Activated CD4-positive, CD25-positive, alpha-beta regulatory T cell treated with anti-CD3 and anti-CD28 coated beads, Interleukin-2, amount 50 U/mL, for 16 hours (primary cell): ENCODE measurements around the gene RNF10.
"Not testable (repeated sequence)": the region's sequence is repeated elsewhere in the genome, so short reads cannot be mapped to it uniquely, and the experiment has no call there.

ENCODE experiments used
- DNase-seq: peaks from one replicate; pipeline ENCODE4 v3.0.0-alpha.2; 2020; ENCODE audit warnings: low read depth, low spot score

Gene RNF10

GRCh38 chr12:120528861-120529525, 5.2 kb upstream of the RNF10 start, which contains the start of gene COQ5:
Gene COQ5, minus strand, starts transcription at chr12:120529158. Its CDS starts 17 bp downstream, at chr12:120529141.
- peak; percentile 67 for DNase-seq

DNA sequence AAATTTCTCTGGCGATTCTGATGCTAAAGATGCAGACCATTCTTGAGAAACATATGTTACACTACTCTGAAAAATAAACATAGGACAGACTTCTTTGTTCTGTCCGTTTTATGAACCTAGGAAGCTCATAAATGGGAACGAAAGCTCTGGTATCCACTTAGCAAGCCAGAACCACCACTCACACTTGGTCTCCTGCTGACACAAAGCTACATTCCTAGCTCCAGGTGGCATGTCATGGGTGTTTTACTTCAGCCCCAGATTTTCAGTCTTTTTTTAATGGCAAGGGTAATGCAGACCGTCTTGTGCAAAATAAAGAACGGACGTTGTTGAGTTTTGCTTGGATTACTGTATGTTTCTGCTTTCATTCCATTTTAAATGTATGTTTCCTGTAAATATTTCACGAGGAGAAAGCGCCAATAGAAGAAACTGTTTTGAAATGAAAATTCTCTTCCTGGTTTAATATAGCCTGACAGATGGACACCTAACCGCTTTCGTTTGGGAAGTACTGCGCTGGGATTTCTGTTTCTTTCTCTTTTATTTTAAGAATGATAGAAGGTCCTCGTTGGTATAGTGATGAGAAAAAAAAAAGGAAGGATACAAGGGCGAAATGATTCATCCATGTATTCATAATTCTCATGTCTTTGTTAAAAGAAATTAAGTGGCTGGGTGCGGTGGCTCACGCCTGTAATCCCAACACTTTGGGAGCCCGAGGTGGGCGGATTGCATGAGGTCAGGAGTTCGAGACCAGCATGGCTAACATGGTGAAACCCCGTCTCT, 4.3 kb upstream of the RNF10 start:
- no peak for DNase-seq

DNA sequence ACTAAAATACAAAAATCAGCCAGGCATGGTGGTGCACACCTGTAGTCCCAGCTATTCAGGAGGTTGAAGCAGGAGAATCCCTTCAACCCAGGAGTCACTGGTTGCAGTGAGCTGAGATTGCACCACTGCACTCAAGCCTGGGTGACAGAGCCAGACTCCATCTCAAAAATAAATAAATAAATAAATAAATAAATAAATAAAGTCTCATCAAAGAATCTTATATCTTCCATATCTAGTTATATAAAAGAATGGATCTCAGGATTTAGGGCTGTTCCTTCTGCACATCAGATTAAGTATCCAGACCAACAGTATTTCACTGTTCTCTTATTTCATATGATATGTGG, 3.8 kb upstream of the RNF10 start:
- DNase-seq: not testable (repeated sequence)

GRCh38 chr12:120532701-120533238, 1.4 kb upstream of the RNF10 start:
- DNase-seq: no peak

DNA sequence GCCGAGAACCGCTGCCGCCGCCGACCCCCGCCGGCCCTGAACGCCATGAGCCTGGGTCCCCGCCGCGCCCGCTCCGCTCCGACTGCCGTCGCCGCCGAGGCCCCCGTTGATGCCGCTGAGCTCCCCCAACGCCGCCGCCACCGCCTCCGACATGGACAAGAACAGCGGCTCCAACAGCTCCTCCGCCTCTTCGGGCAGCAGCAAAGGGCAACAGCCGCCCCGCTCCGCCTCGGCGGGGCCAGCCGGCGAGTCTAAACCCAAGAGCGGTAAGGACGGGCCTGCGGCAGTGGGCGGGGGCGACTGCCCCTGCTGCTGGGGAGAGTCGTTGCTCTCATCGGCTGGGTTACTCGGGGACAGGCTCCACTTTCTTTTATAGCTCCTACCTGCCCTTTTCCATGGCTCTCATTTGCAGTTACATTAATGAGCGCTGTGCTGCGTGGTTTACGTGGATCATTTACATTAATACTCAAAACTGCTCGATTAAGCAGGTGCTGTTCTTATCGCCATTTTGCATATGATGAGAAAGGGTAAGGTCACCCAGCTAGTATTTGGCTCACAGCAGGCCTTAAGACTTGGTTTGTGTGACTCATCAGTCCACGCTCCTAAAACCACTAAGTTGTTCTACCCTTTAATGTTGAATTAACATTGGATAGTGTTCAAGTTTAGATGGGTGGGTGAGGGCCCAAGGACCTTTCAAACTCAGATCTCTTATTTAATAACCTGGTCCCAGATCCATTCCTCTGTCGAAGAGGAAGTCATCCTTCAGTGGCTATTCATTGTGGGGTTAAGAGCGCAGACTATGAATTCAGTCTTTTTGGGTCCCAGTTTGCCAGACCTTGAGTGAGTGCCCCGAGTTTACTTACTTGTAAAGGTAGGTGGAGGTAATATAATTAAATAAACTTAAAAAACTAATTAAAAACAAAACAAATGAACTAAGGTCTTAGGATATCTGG, 823 bp downstream of the RNF10 start:
- peak; percentile 10 for DNase-seq

DNA sequence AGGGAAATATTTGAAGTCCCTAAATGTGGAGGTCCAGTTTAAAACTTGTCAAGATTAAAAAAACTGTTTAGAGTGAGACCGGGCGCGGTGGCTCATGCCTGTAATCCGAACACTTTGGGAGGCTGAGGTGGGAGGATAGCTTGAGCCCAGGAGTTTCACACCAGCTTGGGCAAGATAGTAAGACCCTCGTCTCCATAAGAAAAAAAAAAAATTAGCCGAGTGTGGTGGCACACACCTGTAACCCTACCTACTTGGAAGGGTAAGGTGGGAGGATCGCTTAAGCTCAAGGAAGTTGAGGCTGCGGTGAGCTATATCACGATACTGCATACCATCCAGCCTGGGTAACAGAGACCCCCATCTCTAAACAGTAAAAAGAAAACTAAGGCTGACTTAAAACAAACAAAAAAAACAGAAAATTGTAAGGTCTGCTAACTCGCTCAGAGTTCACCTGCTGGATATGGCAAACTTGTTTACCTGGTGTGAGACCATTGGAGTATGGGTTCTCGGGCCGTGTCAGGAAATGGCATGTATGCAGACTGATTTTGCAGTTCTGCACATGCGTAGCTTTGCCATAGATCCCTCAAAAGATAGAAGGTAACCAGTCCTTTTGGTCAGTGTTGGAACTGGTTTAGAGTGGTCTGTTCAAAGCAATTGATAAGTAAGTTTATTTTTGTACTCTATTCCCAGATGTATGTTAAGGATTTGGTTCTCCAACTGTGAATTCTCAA, 2.1 kb downstream of the RNF10 start:
- peak; percentile 6 for DNase-seq

GRCh38 chr12:120537856-120538220, 3.7 kb downstream of the RNF10 start:
- DNase-seq: no peak

- no peak for DNase-seq
Observed at GRCh38 chr12:120538281-120539156, 4.4 kb downstream of the RNF10 start.

- no peak for DNase-seq
Observed at GRCh38 chr12:120539303-120539702, 5.1 kb downstream of the RNF10 start.

GRCh38 chr12:120540445-120540844, 6.3 kb downstream of the RNF10 start:
- DNase-seq: no peak

DNA sequence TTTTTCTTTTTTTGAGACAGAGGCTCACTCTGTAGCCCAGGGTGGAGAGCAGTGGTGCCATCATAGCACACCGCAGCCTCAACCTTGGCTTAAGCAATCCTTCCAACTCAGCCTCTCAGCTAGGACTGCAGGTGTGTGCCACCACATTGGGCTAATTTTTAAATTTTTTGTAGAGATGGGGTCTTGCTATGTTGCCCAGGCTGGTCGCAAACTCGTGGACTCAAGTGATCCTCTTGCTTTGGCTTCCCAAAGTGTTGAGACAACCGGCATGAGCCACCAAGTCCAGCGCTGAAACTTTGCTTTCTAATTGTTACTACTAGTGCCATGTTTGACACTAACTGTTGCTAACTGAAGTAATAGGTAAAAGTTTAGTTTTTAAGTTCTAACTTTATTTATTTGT, 8.0 kb downstream of the RNF10 start:
- DNase-seq: no peak

GRCh38 chr12:120544691-120545090, 10.5 kb downstream of the RNF10 start:
- no peak for DNase-seq

DNA sequence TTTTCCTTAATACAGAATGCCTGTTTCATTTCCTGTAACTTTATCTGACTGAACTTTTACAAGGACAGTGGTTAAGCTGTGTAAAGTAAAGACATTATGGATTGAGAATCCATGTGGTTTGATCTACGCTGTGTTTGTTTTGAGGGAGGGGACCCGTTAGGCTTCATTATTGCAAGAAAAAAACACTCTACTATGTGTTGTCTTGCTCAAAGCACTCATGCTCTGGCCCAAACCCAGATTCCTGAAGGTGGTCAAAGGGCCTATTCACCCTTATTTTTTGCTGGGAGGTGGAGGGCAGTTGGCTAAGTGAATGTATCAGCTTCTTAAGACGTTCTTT, 11.9 kb downstream of the RNF10 start:
- no peak for DNase-seq

GRCh38 chr12:120554678-120555077, 20.5 kb downstream of the RNF10 start:
- no peak for DNase-seq

GRCh38 chr12:120557589-120557988, 23.4 kb downstream of the RNF10 start:
- no peak for DNase-seq

GRCh38 chr12:120562906-120563305, 28.8 kb downstream of the RNF10 start:
- no peak for DNase-seq

DNA sequence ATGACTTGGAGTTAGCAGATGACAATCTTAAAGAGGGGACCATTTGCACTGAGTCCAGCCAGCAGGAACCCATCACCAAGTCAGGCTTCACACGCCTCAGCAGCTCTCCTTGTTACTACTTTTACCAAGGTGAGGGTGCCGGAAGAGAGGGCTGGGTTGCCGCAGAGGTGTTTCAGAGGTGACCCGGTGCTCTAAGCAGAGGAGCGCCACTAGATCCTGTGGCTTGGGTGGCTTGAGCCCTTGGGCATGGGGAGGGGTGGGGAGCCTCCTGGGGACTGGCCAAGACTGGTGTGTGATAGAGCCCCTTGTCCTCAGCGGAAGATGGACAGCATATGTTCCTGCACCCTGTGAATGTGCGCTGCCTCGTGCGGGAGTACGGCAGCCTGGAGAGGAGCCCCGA, 29.3 kb downstream of the RNF10 start:
- no peak for DNase-seq

GRCh38 chr12:120571299-120571698, 37.1 kb downstream of the RNF10 start:
- DNase-seq: no peak

GRCh38 chr12:120573560-120573959, 39.4 kb downstream of the RNF10 start:
- no peak for DNase-seq

- DNase-seq: no peak
Observed at GRCh38 chr12:120574106-120574505, 40.0 kb downstream of the RNF10 start.
